Activated T-helper 17 cell treated with anti-CD3 and anti-CD28 coated beads, Interleukin-2, amount 50 U/mL, for 72 hours (primary cell): ENCODE data around the gene SESN3. TPM values are rescaled to one million over a fixed set of nuclear protein-coding genes. Genes with fewer than 3 reads are reported as not detected.
A peak's percentile ranks its signal among the peaks of the same experiment; 100 is the strongest.
"Not testable (repeated sequence)": the region's sequence is repeated elsewhere in the genome, so short reads cannot be mapped to it uniquely, and the experiment has no call there.

ENCODE experiments used
- ATAC-seq: fragments of 150-1000 bp; cut with Tn5 transposase; replicated peaks from 2 replicates; pipeline ENCODE4 v1.10.0; 2021; ENCODE audit warnings: mild to moderate bottlenecking, moderate library complexity
- H3K27ac Mint-ChIP-seq: one replicate; pipeline ENCODE4 v1.8.0; 2022; ENCODE audit warnings: mixed read lengths
- H3K27me3 Mint-ChIP-seq: one replicate; pipeline ENCODE4 v1.8.0; 2022; ENCODE audit warnings: mixed read lengths
- H3K36me3 Mint-ChIP-seq: one replicate; pipeline ENCODE4 v1.8.0; 2022; ENCODE audit warnings: low read depth, mild to moderate bottlenecking, mixed read lengths
- H3K4me1 Mint-ChIP-seq: one replicate; pipeline ENCODE4 v1.8.0; 2022; ENCODE audit warnings: mixed read lengths
- H3K4me3 Mint-ChIP-seq: one replicate; pipeline ENCODE4 v1.8.0; 2022; ENCODE audit warnings: mild to moderate bottlenecking, mixed read lengths
- H3K9me3 Mint-ChIP-seq: one replicate; pipeline ENCODE4 v1.8.0; 2022; ENCODE audit warnings: mixed read lengths
- total RNA-seq, 2 donors: library from RNA; stranded (reverse); gene quantifications; one replicate each; pipeline ENCODE4 v1.2.3, GENCODE V29; 2022

SESN3 gene
- total RNA-seq, 2 donors from 2014 or later: 4.6 to 9.7 TPM

DNA sequence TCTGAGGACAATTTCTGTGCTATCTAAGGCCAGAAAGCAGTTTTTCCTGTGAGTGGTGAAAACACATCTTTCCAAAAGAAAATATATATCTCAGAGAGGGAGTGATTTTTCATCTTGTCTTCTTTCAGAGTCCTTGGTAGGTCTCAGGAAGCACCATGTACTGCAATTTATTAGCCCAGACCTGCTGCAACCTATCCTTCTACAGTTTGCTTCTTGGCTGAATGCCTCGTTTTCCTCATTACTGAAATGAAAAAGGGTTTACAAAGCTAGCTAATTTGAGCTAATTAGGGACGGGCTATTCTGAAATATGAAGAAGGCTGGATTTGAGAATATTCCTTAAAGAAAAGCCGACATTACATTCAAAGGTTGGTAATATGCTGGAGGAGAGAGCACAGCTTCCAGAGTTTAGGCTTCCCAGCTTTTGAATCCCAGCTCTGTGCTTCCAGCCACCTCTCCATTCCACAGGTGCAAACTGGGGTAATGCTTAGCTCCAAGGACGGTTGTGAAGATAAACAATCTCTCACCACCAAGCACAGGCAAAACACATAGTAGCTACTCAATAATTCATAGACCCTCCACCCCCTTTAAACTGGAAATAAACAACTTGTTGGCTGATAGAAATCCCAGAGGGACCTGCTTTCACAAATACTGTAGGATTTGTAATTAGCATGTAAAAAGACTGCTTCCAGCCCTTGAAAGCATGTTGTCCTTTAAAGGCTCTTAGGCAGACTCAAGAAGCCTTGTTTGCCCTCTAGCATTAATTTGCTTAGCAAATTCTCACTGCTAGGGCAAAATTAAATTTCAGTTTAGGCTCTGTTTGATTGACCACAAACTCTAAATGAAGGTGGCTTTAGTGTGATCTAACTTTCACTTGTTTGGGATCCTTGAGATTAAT is 24.5 kb upstream of the SESN3 start:
- ATAC-seq: no peak
- no peak overlapping the region for H3K27ac Mint-ChIP-seq
- no peaks in the 10 kb centered on the region for H3K36me3 Mint-ChIP-seq
- no peaks in the 10 kb centered on the region for H3K27me3 Mint-ChIP-seq
- no peaks in the 10 kb centered on the region for H3K9me3 Mint-ChIP-seq
- H3K4me3 Mint-ChIP-seq: peak overlapping the region; percentile 81
- H3K4me1 Mint-ChIP-seq: peaks cover 23% of the 10 kb centered on the region

DNA sequence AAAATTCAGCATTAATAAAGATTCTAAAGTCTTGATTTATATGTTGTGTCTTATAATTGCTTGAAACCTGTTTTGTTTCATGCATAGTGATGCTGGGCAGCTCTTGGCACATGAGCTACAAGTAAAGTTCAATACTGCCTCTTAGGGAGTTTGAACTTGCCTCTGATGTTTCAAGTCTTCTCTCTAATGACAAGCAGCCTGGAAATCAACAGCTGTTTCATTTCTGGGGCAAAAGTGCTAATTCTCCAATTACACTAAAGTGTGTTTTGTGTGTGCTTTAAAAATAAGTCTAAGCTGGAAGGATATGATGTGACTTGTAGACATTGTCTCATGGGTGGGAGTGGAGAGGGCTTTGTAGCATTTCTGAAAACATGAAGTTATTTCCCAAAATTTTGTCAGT is 23.7 kb upstream of the SESN3 start:
- H3K27ac Mint-ChIP-seq: peak overlapping the region; percentile 64
- H3K4me3 Mint-ChIP-seq: peak overlapping the region; percentile 81
- ATAC-seq: no peak
- H3K4me1 Mint-ChIP-seq: peaks cover 23% of the 10 kb centered on the region
- H3K27me3 Mint-ChIP-seq: no peaks in the 10 kb centered on the region
- H3K9me3 Mint-ChIP-seq: no peaks in the 10 kb centered on the region
- H3K36me3 Mint-ChIP-seq: no peaks in the 10 kb centered on the region

GRCh38 chr11:95254131-95254704 is 23.2 kb upstream of the SESN3 start:
- no peaks in the 10 kb centered on the region for H3K36me3 Mint-ChIP-seq
- H3K27me3 Mint-ChIP-seq: no peaks in the 10 kb centered on the region
- H3K27ac Mint-ChIP-seq: peak overlapping the region; percentile 64
- ATAC-seq: peak; percentile 100
- H3K4me1 Mint-ChIP-seq: peaks cover 23% of the 10 kb centered on the region
- H3K9me3 Mint-ChIP-seq: no peaks in the 10 kb centered on the region
- H3K4me3 Mint-ChIP-seq: peak overlapping the region; percentile 81

DNA sequence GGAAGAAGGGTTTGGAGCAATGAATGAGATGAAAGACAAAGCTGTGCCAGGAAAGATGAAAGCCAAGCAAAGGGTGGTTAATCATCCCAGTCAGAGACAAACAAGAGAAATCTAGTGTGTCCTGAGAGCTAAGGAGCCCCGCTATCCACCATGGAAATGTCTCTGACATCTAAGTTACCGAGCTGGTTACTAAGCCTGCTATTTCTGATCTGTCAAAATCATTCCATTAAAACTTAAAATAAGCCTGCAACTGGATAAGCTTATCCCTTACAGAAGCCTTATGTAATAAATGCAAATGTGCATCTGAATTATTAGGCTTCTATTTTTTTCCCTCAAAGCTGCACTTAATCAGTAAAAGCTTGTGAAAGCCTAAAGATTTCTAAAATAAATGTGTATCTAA is 22.1 kb upstream of the SESN3 start:
- H3K36me3 Mint-ChIP-seq: no peaks in the 10 kb centered on the region
- no peaks in the 10 kb centered on the region for H3K27me3 Mint-ChIP-seq
- no peaks in the 10 kb centered on the region for H3K9me3 Mint-ChIP-seq
- H3K4me3 Mint-ChIP-seq: no peak overlapping the region
- no peak for ATAC-seq
- no peak overlapping the region for H3K27ac Mint-ChIP-seq
- peaks cover 23% of the 10 kb centered on the region for H3K4me1 Mint-ChIP-seq

DNA sequence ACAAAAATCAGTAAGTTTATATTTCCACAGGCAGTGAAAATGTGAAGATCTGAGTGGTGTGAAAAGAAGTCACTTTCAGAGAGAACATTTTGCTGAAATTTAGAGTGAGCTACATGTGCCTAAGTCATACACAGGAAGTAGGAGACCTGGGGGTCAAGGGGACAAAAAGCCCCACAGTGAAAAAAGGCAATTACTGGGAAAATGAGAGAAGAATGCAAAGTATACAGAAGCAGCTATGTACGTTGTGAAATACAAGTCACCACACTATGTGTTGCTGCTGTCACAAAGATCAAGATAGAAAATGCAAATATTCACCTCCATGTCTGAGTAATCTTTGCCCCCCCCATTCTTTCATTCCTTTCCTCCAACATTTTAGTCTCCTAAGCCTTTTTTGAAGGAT is 21.6 kb upstream of the SESN3 start:
- ATAC-seq: no peak
- H3K4me3 Mint-ChIP-seq: no peak overlapping the region
- no peak overlapping the region for H3K27ac Mint-ChIP-seq
- H3K9me3 Mint-ChIP-seq: no peaks in the 10 kb centered on the region
- H3K4me1 Mint-ChIP-seq: peaks cover 23% of the 10 kb centered on the region
- no peaks in the 10 kb centered on the region for H3K36me3 Mint-ChIP-seq
- no peaks in the 10 kb centered on the region for H3K27me3 Mint-ChIP-seq

DNA sequence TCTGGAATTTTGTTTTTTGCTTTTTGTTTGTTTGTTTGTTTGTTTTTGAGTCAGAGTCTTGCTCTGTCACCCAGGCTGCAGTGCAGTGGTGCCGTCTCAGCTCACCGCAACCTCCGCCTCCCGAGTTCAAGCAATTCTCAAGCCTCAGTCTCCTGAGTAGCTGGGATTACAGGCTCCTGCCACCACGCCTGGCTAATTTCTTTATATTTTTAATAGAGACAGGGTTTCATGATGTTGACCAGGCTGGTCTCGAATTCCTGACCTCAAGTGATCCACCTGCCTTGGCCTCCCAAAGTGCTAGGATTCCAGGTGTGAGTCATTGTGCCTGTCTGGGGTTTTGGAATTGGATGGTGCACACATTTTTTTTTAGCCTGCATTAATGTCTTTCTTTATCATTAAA is 20.9 kb upstream of the SESN3 start:
- H3K27me3 Mint-ChIP-seq, H3K9me3 Mint-ChIP-seq, ATAC-seq, H3K4me3 Mint-ChIP-seq, H3K36me3 Mint-ChIP-seq, H3K27ac Mint-ChIP-seq: not testable (repeated sequence)
- H3K4me1 Mint-ChIP-seq: peaks cover 23% of the 10 kb centered on the region

GRCh38 chr11:95248666-95249467 is 17.9 kb upstream of the SESN3 start:
- no peaks in the 10 kb centered on the region for H3K27me3 Mint-ChIP-seq
- H3K27ac Mint-ChIP-seq: no peak overlapping the region
- peaks cover 4% of the 10 kb centered on the region for H3K4me1 Mint-ChIP-seq
- ATAC-seq: peak; percentile 13
- H3K4me3 Mint-ChIP-seq: no peak overlapping the region
- no peaks in the 10 kb centered on the region for H3K36me3 Mint-ChIP-seq
- H3K9me3 Mint-ChIP-seq: no peaks in the 10 kb centered on the region

DNA sequence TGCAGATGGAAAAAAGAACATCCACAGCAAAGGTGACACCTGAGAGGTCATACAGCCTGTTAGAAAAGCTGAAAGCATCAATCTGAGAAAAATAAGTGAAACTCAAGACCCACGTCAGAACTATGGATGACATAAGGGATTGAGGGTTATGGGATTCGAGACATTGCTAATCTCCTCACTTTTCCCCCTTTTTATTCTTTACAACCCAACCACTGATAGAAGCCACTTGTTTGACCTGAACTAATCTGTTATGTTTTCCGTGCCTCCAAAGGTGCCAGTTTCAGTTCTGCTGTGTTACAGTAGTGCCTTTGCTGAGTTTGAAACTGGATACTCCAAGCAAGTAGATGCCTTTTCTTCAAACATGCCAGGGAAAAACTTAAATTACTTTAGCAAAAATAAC is 16.9 kb upstream of the SESN3 start:
- ATAC-seq: no peak
- H3K9me3 Mint-ChIP-seq: no peaks in the 10 kb centered on the region
- no peaks in the 10 kb centered on the region for H3K36me3 Mint-ChIP-seq
- H3K4me1 Mint-ChIP-seq: no peaks in the 10 kb centered on the region
- no peak overlapping the region for H3K4me3 Mint-ChIP-seq
- no peak overlapping the region for H3K27ac Mint-ChIP-seq
- H3K27me3 Mint-ChIP-seq: no peaks in the 10 kb centered on the region

DNA sequence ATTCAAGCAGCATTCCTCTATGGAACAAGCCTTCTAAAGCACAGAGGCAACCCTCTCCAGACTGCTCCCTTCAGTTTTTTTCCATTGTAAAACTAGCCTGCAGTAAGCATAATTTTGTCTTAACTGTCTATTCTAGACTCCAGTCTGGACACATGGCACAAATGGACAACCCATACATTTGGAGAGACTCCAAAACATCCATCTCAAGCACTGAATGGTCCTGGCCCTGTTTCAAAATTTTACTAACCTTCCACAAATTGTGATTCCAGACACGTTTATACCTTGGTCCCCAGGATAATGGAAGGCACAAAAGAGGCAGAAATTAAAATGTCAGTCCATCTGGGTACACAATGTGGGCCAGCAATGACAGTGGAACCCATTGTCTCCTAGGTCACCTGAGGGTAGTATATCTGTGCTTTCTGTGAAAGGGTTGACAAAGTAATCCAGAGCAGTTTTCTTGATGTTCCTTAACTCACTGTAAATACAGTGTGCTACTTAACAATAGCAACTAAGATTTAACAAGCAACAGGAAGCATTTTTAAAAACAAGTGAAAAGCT is 16.2 kb upstream of the SESN3 start:
- H3K36me3 Mint-ChIP-seq: no peaks in the 10 kb centered on the region
- no peaks in the 10 kb centered on the region for H3K27me3 Mint-ChIP-seq
- H3K4me3 Mint-ChIP-seq: no peak overlapping the region
- no peaks in the 10 kb centered on the region for H3K9me3 Mint-ChIP-seq
- H3K27ac Mint-ChIP-seq: no peak overlapping the region
- H3K4me1 Mint-ChIP-seq: no peaks in the 10 kb centered on the region
- no peak for ATAC-seq

DNA sequence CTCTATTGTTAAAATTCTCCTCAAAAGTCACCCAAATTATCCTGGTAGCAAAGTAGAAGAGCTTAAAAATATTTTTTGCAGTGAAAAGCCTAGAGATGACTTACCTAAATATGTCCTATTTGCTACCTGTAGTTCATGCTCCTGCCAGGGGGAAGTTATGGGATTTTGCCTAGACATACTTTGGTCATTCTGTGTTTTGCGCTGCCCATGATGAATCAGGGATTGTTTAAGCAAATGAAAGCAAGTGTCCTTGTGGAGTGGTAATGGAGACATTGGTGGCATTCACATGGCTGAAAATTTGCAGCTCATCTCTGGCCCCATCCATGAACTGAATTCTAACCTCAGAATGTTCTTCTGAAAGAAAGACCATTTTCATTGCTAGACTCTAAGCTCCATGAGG is 14.6 kb upstream of the SESN3 start:
- no peaks in the 10 kb centered on the region for H3K9me3 Mint-ChIP-seq
- no peak overlapping the region for H3K27ac Mint-ChIP-seq
- H3K4me1 Mint-ChIP-seq: peaks cover 4% of the 10 kb centered on the region
- H3K27me3 Mint-ChIP-seq: no peaks in the 10 kb centered on the region
- no peaks in the 10 kb centered on the region for H3K36me3 Mint-ChIP-seq
- no peak for ATAC-seq
- H3K4me3 Mint-ChIP-seq: no peak overlapping the region

DNA sequence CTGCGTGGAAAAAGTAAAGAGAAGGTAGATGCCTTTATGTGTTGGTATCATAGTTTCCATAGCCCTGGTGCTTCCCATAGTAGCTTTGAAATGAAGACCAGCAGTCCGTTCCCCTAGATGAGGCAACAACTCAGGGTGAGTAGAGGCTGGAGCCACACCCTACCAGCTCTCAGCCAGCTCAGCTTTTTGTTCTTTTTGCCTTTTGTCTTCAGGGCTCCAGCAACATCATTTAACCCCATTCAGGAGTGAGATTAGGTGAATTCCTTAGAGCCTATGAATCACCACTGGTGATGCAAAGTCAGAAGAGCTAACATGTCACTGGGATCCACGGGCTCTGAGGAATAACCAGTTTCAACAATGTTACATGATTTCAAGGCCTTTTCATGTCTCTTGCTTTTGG is 14.0 kb upstream of the SESN3 start:
- H3K27me3 Mint-ChIP-seq: no peaks in the 10 kb centered on the region
- no peaks in the 10 kb centered on the region for H3K36me3 Mint-ChIP-seq
- ATAC-seq: peak; percentile 84
- no peaks in the 10 kb centered on the region for H3K9me3 Mint-ChIP-seq
- H3K4me1 Mint-ChIP-seq: peaks cover 4% of the 10 kb centered on the region
- H3K4me3 Mint-ChIP-seq: no peak overlapping the region
- no peak overlapping the region for H3K27ac Mint-ChIP-seq

GRCh38 chr11:95243673-95244072 is 12.7 kb upstream of the SESN3 start:
- ATAC-seq: no peak
- Mint-ChIP-seq H3K27ac (no peak overlapping the region), H3K9me3 (no peaks in the 10 kb centered on the region), H3K27me3 (no peaks in the 10 kb centered on the region), H3K4me3 (no peak overlapping the region), H3K36me3 (no peaks in the 10 kb centered on the region), H3K4me1 (peaks cover 4% of the 10 kb centered on the region)

GRCh38 chr11:95242845-95243605 is 12.0 kb upstream of the SESN3 start:
- Mint-ChIP-seq H3K4me1 (peaks cover 4% of the 10 kb centered on the region), H3K27me3 (no peaks in the 10 kb centered on the region), H3K9me3 (no peaks in the 10 kb centered on the region), H3K27ac (no peak overlapping the region), H3K4me3 (no peak overlapping the region), H3K36me3 (no peaks in the 10 kb centered on the region)
- no peak for ATAC-seq
